ENCODE data around the gene TCL1A. TPM values are rescaled to one million over a fixed set of nuclear protein-coding genes. Genes with fewer than 3 reads are reported as not detected.
"Not testable (repeated sequence)": the region's sequence is repeated elsewhere in the genome, so short reads cannot be mapped to it uniquely, and the experiment has no call there.

Gene TCL1A
- total RNA-seq, 1 experiment from 2014 or later: 0.30 TPM

- BruUV-seq (replicated peaks); H3K4me3 ChIP-seq (replicated peaks in 1 of 2; ENCODE audit: low read depth in 1 of 2, low read length in 2 of 2); POLR2A ChIA-PET; H3K27ac ChIP-seq (ENCODE audit: low read depth, low read length); intact Hi-C loops (cut with micrococcal nuclease); RAD21 ChIA-PET (ENCODE audit: low non-redundant PET in 1 of 2, low total read pairs in 2 of 2, uncharacterized antibody in 2 of 2, unreplicated experiment in 2 of 2); H3K79me2 ChIP-seq (ENCODE audit: insufficient read depth, low read length); H3K4me1 ChIP-seq (ENCODE audit: control insufficient read depth in 1 of 2, insufficient read depth in 2 of 2, low read length in 2 of 2); H2AFZ ChIP-seq (ENCODE audit: low read depth, low read length, poor library complexity, severe bottlenecking); H4K20me1 ChIP-seq (ENCODE audit: insufficient read depth); CTCF ChIA-PET; H3K36me3 ChIP-seq (ENCODE audit: control insufficient read depth in 1 of 2, insufficient read depth in 2 of 2, low read length in 2 of 2); H3K9ac ChIP-seq (ENCODE audit: low read length); H3K9me2 ChIP-seq (ENCODE audit: insufficient read depth); H3K4me2 ChIP-seq (ENCODE audit: low read length); DNase-seq (ENCODE audit: low read depth, low spot score); ATAC-seq; H3K9me3 ChIP-seq (ENCODE audit: control insufficient read depth in 1 of 2, insufficient read depth in 1 of 2, low read depth in 1 of 2, low read length in 2 of 2): not testable (repeated sequence)
- peaks cover 53% of the 10 kb centered on the region for H3K27me3 ChIP-seq (ENCODE audit: insufficient read depth, low read length)
These were observed 15.6 kb upstream of the TCL1A start for GRCh38 chr14:95729402-95730028.

- Histone ChIP-seq H4K20me1 (ENCODE audit: insufficient read depth) (no peaks in the 10 kb centered on the region), H3K27me3 (ENCODE audit: insufficient read depth, low read length) (peaks cover 49% of the 10 kb centered on the region), H2AFZ (ENCODE audit: low read depth, low read length, poor library complexity, severe bottlenecking) (no peak overlapping the region), H3K4me3 (replicated peaks in 1 of 2; ENCODE audit: low read depth in 1 of 2, low read length in 2 of 2) (no peak overlapping the region), H3K36me3 (ENCODE audit: control insufficient read depth in 1 of 2, insufficient read depth in 2 of 2, low read length in 2 of 2) (no peaks in the 10 kb centered on the region), H3K4me2 (ENCODE audit: low read length) (no peak overlapping the region), H3K9ac (ENCODE audit: low read length) (no peak overlapping the region), H3K9me2 (ENCODE audit: insufficient read depth) (no peaks in the 10 kb centered on the region), H3K9me3 (ENCODE audit: control insufficient read depth in 1 of 2, insufficient read depth in 1 of 2, low read depth in 1 of 2, low read length in 2 of 2) (no peaks in the 10 kb centered on the region), H3K27ac (ENCODE audit: low read depth, low read length) (no peak overlapping the region), H3K79me2 (ENCODE audit: insufficient read depth, low read length) (no peaks in the 10 kb centered on the region), H3K4me1 (ENCODE audit: control insufficient read depth in 1 of 2, insufficient read depth in 2 of 2, low read length in 2 of 2) (no peaks in the 10 kb centered on the region)
- ChIA-PET CTCF (no interaction called here), RAD21 (ENCODE audit: low non-redundant PET in 1 of 2, low total read pairs in 2 of 2, uncharacterized antibody in 2 of 2, unreplicated experiment in 2 of 2) (interaction anchor here in 1 of 2 experiments (0.7 kb wide), 1 partner anchor 8 kb away, joined by 3 read pairs; no protein-coding TSS in a partner anchor), POLR2A (no interaction called here)
- DNase-seq (ENCODE audit: low read depth, low spot score) (no peak), ATAC-seq (no peak)
- no TSS peak for BruUV-seq (replicated peaks)
- intact Hi-C loops (cut with micrococcal nuclease): no loop called here
- TF ChIP-seq ZNF274 (IDR thresholded peaks at IDR 0.05; ENCODE audit: low read depth, low read length) (no peak), SIN3A (IDR thresholded peaks at IDR 0.05; ENCODE audit: low read depth) (no peak)
These were observed 13.3 kb upstream of the TCL1A start for GRCh38 chr14:95727056-95727700.

Measured in HCT116 (cell line).